Sigmoid colon (tissue), 7 donors: ENCODE measurements around the gene HSD3B1. TPM values are rescaled to one million over a fixed set of nuclear protein-coding genes. Genes with fewer than 3 reads are reported as not detected.

Source experiments
- DNase-seq: peaks from one replicate; pipeline ENCODE4 v3.0.0-alpha.2; 2019
- H3K27ac ChIP-seq, 4 donors: fragments of 200-600 bp; sonication (generic); one replicate each; pipeline ENCODE4 v1.5.1; 2016 to 2019; ENCODE audit warnings: mild to moderate bottlenecking in 1 of 4
- H3K27me3 ChIP-seq, 3 donors: fragments of 200-600 bp; sonication (generic); one replicate each; pipeline ENCODE4 v1.5.1; 2019; ENCODE audit warnings: mild to moderate bottlenecking in 1 of 3
- H3K36me3 ChIP-seq, 4 donors: fragments of 200-600 bp; sonication (generic); one replicate each; pipeline ENCODE4 v1.5.1; 2016 to 2019
- H3K4me1 ChIP-seq, 4 donors: fragments of 200-600 bp; sonication (generic); one replicate each; pipeline ENCODE4 v1.5.1; 2017 to 2019
- H3K4me3 ChIP-seq, 4 donors: fragments of 200-600 bp; sonication (generic); one replicate each; pipeline ENCODE4 v1.5.1; 2017 to 2019; ENCODE audit warnings: mild to moderate bottlenecking in 2 of 4, moderate library complexity in 1 of 4
- H3K9me3 ChIP-seq, 4 donors: fragments of 200-600 bp in 3 of 4; sonication (generic) in 3 of 4; one replicate each; pipeline versions ENCODE4 v1.5.1 to v1.6.1; 2013 to 2019
- CTCF ChIP-seq, 4 experiments: fragments of 450-650 bp in 3 of 4; fragments of 200-600 bp in 1 of 4; IDR thresholded peaks; one replicate each; pipeline ENCODE4 v1.5.1; 2016 to 2019; ENCODE audit warnings: antibody characterized with exemption in 4 of 4, mild to moderate bottlenecking in 3 of 4, moderate library complexity in 2 of 4
- EP300 ChIP-seq, 4 donors: sonication (generic); formaldehyde crosslinking; IDR thresholded peaks; one replicate each; pipeline ENCODE4 v1.6.1; 2017; ENCODE audit warnings: antibody characterized with exemption in 4 of 4
- POLR2A ChIP-seq, 2 donors: fragments of 450-650 bp; IDR thresholded peaks; one replicate each; pipeline ENCODE4 v1.6.1; 2016; ENCODE audit warnings: antibody characterized with exemption in 2 of 2, mild to moderate bottlenecking in 2 of 2, moderate library complexity in 2 of 2
- POLR2AphosphoS5 ChIP-seq, 4 donors: sonication (generic); formaldehyde crosslinking; IDR thresholded peaks; one replicate each; pipeline ENCODE4 v1.6.1; 2017; ENCODE audit warnings: antibody characterized with exemption in 4 of 4
- WGBS, 2 donors: extraction: QIAGEN DNeasy Blood & Tissue Kit; methylation state at CpG; one replicate each; pipeline ENCODE4 v1.1.7; 2013; 5-methylcytosine and 5-hydroxymethylcytosine counted together
- intact Hi-C: fragments of 100-400 bp; cut with DNase I; formaldehyde crosslinking; loops from one replicate; pipeline ENCODE4 v1.15.1; 2023
- polyA plus RNA-seq, 3 donors: library from polyadenylated mRNA; stranded (reverse); fragments of 200-250 nt; gene quantifications; one replicate each; pipeline ENCODE4 v1.2.3, GENCODE V29; 2013
- total RNA-seq, 4 donors: library from RNA; depleted of rRNA; stranded (reverse); fragments of >200 nt; gene quantifications; one replicate each; pipeline ENCODE4 v1.1.0, GENCODE V29; 2016
- donor health status: healthy with polysubstance abuse.
- donor health status: Bipolar disorder and iron deficiency.
- donor health status: healthy.

HSD3B1 gene
- total and polyA plus RNA-seq, 7 donors: 0.06 TPM; not detected in 6

DNA sequence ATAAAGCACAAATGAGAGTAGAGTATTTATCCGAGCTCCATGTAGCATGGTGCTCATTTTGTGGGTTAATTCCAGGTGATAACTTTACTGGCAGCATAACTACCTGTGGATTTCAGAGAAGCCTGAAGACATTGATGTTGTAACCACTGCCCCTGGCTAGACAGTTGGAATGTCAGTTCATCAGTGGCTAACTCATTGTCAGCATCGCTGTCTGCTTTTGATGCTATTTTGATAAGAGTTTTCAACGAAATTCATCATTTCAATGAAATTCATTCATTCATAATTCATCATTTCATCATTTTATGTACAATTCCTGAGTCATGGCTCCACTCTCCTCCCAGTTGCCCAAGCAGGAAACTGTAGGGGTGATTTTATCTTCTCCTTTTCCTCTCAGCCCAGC lies 34.4 kb downstream of the HSD3B1 start:
- intact Hi-C loops: no loop called here
- Histone ChIP-seq H3K36me3 (no peaks in the 10 kb centered on the region), H3K9me3 (no peaks in the 10 kb centered on the region), H3K27me3 (no peaks in the 10 kb centered on the region), H3K27ac (no peak overlapping the region), H3K4me1 (no peaks in the 10 kb centered on the region), H3K4me3 (no peak overlapping the region)
- 80 to 83% methylated on average over 3 of the region's 3 CpGs for WGBS, 2 donors
- TF ChIP-seq CTCF (IDR thresholded peaks at IDR 0.05): no peak
- no peak for TF ChIP-seq POLR2A (IDR thresholded peaks at IDR 0.05)
- TF ChIP-seq EP300 (IDR thresholded peaks at IDR 0.05): no peak
- no peak for TF ChIP-seq POLR2AphosphoS5 (IDR thresholded peaks at IDR 0.05)
- no peak for DNase-seq

DNA sequence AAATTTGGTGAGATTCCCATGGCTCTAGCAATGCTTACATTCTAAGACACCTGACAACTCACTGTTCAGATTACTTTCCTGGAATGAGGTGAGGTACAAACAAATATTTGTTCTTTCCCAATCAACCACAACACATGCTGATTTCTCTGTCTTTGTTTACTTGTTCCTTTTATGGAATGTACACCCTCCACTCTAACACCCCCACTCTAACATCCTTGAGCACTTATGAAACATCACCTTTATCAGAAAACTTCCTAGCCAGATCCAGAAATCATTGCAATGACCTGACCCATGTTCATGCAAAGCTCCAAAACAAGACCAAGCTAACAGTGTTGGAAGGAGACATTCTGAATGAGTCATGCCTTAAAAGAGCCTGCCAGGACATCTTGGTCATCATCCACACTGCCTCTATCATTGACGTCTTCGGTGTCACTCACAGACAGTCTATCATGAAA lies 35.5 kb downstream of the HSD3B1 start:
- TF ChIP-seq EP300 (IDR thresholded peaks at IDR 0.05) (no peak), POLR2AphosphoS5 (IDR thresholded peaks at IDR 0.05) (no peak), POLR2A (IDR thresholded peaks at IDR 0.05) (no peak), CTCF (IDR thresholded peaks at IDR 0.05) (no peak)
- WGBS, 2 donors: 79 to 93% methylated on average over 2 of the region's 2 CpGs
- H3K36me3 ChIP-seq: no peaks in the 10 kb centered on the region
- H3K4me3 ChIP-seq: no peak overlapping the region
- no peak overlapping the region for H3K27ac ChIP-seq
- no peaks in the 10 kb centered on the region for H3K4me1 ChIP-seq
- DNase-seq: no peak
- no peaks in the 10 kb centered on the region for H3K9me3 ChIP-seq
- intact Hi-C loops: no loop called here
- H3K27me3 ChIP-seq: no peaks in the 10 kb centered on the region

GRCh38 chr1:119544165-119544762 lies 37.3 kb downstream of the HSD3B1 start:
- 60 to 75% methylated on average over 3 of the region's 3 CpGs for WGBS, 2 donors
- TF ChIP-seq CTCF (IDR thresholded peaks at IDR 0.05) (no peak), EP300 (IDR thresholded peaks at IDR 0.05) (no peak), POLR2A (IDR thresholded peaks at IDR 0.05) (no peak), POLR2AphosphoS5 (IDR thresholded peaks at IDR 0.05) (no peak)
- no peaks in the 10 kb centered on the region for H3K4me1 ChIP-seq
- H3K27ac ChIP-seq: no peak overlapping the region
- intact Hi-C loops: no loop called here
- no peaks in the 10 kb centered on the region for H3K36me3 ChIP-seq
- H3K9me3 ChIP-seq: no peaks in the 10 kb centered on the region
- DNase-seq: no peak
- H3K27me3 ChIP-seq: no peaks in the 10 kb centered on the region
- no peak overlapping the region for H3K4me3 ChIP-seq

GRCh38 chr1:119546641-119547040 lies 39.6 kb downstream of the HSD3B1 start:
- no peaks in the 10 kb centered on the region for H3K9me3 ChIP-seq
- 74 to 84% methylated on average over 1 of the region's 1 CpG for WGBS, 2 donors
- no peaks in the 10 kb centered on the region for H3K4me1 ChIP-seq
- DNase-seq: no peak
- no peak overlapping the region for H3K27ac ChIP-seq
- TF ChIP-seq POLR2AphosphoS5 (IDR thresholded peaks at IDR 0.05) (no peak), EP300 (IDR thresholded peaks at IDR 0.05) (no peak), POLR2A (IDR thresholded peaks at IDR 0.05) (no peak), CTCF (IDR thresholded peaks at IDR 0.05) (no peak)
- intact Hi-C loops: no loop called here
- no peak overlapping the region for H3K4me3 ChIP-seq
- no peaks in the 10 kb centered on the region for H3K27me3 ChIP-seq
- H3K36me3 ChIP-seq: no peaks in the 10 kb centered on the region

DNA sequence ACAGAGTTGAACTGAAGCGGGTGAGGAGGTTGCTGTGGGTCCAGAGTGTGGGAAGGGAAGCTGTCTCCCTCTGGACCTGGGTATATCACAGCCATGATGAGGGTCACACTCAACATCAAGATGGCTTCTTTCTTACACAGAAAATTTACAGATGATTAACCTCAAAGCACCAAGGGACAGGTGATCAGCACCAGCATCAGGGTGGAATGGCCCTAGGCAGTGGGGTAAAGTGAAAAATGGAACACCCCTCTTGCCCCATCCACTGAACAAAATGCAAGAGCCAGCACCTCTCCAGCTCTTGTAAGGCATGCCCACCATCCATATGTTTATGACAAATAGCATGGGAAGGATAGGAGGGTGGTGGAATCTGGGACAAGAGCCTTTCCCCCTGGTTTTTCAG lies 40.3 kb downstream of the HSD3B1 start:
- H3K27me3 ChIP-seq: no peaks in the 10 kb centered on the region
- TF ChIP-seq POLR2AphosphoS5 (IDR thresholded peaks at IDR 0.05) (no peak), CTCF (IDR thresholded peaks at IDR 0.05) (no peak), POLR2A (IDR thresholded peaks at IDR 0.05) (no peak), EP300 (IDR thresholded peaks at IDR 0.05) (no peak)
- no peak overlapping the region for H3K27ac ChIP-seq
- H3K36me3 ChIP-seq: no peaks in the 10 kb centered on the region
- intact Hi-C loops: no loop called here
- no peaks in the 10 kb centered on the region for H3K4me1 ChIP-seq
- WGBS, 2 donors: 95 to 99% methylated on average over 1 of the region's 1 CpG
- no peaks in the 10 kb centered on the region for H3K9me3 ChIP-seq
- H3K4me3 ChIP-seq: no peak overlapping the region
- no peak for DNase-seq
